Left ventricle myocardium inferior (tissue), 1 donor: ENCODE measurements around the gene CHRNB1. TPM values are rescaled to one million over a fixed set of nuclear protein-coding genes. Genes with fewer than 3 reads are reported as not detected.

Source experiments
- DNase-seq: peaks from one replicate; pipeline ENCODE4 v3.0.0-alpha.2; 2020
- H3K27ac ChIP-seq: fragments of 200-600 bp; replicated peaks from 2 replicates; pipeline ENCODE4 v1.8.0; 2021
- H3K27me3 ChIP-seq: fragments of 200-600 bp; 2 replicates; pipeline ENCODE4 v1.8.0; 2021; ENCODE audit warnings: low read depth
- H3K36me3 ChIP-seq: fragments of 200-600 bp; 2 replicates; pipeline ENCODE4 v1.8.0; 2021
- H3K4me1 ChIP-seq: fragments of 200-600 bp; 2 replicates; pipeline ENCODE4 v1.8.0; 2021
- H3K4me3 ChIP-seq: fragments of 200-600 bp; 2 replicates; pipeline ENCODE4 v1.8.0; 2021; ENCODE audit warnings: mild to moderate bottlenecking, moderate library complexity
- H3K9me3 ChIP-seq: fragments of 200-600 bp; replicated peaks from 2 replicates; pipeline ENCODE4 v1.8.0; 2021
- intact Hi-C: fragments of 100-400 bp; cut with micrococcal nuclease; formaldehyde crosslinking; loops from one replicate; pipeline ENCODE4 v1.11.0; 2022
- total RNA-seq: library from RNA; stranded (reverse); fragmentation: NEBNext Ultra II Directional; extraction: Animal tissue kit (Norgen Biotek cat#: 25700); gene quantifications from one replicate; pipeline ENCODE4 v1.2.1, GENCODE V29; 2021
- TF ChIP-seq, protein P1 (sequence below): fragments of 200-600 bp; IDR thresholded peaks from 2 replicates; pipeline ENCODE4 v1.8.0; 2021; ENCODE audit warnings: antibody characterized with exemption, mild to moderate bottlenecking, borderline replicate concordance
- donor health status: DM: no; HTN: yes; CAD: no; lungs with severe emphysema.

Gene CHRNB1
- total RNA-seq, 1 donor from 2014 or later = 8.7 TPM

DNA sequence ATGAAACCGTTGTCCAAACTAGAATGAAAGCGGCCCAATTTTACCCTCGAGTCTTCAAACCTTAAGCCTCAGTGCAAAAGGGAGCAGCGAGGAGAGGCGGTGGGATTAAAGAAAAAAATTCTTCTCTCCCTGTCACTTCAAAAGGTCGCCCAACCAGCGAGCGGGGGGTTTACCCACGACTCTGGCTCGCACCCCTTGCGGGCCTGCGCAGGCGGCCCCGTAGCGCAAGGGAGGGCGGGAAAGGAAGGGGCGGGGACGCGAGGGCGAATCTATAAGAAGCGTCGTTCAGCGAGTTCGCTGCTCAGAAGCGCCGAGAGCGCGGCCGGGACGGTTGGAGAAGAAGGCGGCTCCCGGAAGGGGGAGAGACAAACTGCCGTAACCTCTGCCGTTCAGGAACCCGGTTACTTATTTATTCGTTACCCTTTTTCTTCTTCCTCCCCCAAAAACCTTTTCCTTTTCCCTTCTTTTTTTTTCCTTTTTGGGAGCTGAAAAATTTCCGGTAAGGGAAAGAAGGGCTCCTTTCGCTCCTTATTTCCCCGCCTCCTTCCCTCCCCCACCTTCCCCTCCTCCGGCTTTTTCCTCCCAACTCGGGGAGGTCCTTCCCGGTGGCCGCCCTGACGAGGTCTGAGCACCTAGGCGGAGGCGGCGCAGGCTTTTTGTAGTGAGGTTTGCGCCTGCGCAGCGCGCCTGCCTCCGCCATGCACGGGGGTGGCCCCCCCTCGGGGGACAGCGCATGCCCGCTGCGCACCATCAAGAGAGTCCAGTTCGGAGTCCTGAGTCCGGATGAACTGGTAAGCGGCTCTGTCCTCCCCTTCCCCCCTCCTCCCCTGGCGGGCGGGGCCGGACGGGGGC is 39.4 kb downstream of the CHRNB1 start, which contains the start of gene POLR2A:
TSS of gene POLR2A (plus strand) at position 300 of the 852 bp plus-strand sequence.
- intact Hi-C loops = no loop called here
- H3K4me3 ChIP-seq = peak within 1 kb of the TSS; percentile 78
- H3K27ac ChIP-seq = peak within 1 kb of the TSS; percentile 100
- no peaks in the 10 kb centered on the region for H3K27me3 ChIP-seq
- TF ChIP-seq, protein P1, sequence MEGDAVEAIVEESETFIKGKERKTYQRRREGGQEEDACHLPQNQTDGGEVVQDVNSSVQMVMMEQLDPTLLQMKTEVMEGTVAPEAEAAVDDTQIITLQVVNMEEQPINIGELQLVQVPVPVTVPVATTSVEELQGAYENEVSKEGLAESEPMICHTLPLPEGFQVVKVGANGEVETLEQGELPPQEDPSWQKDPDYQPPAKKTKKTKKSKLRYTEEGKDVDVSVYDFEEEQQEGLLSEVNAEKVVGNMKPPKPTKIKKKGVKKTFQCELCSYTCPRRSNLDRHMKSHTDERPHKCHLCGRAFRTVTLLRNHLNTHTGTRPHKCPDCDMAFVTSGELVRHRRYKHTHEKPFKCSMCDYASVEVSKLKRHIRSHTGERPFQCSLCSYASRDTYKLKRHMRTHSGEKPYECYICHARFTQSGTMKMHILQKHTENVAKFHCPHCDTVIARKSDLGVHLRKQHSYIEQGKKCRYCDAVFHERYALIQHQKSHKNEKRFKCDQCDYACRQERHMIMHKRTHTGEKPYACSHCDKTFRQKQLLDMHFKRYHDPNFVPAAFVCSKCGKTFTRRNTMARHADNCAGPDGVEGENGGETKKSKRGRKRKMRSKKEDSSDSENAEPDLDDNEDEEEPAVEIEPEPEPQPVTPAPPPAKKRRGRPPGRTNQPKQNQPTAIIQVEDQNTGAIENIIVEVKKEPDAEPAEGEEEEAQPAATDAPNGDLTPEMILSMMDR = no peak
- peaks cover 79% of the 10 kb centered on the region for H3K4me1 ChIP-seq
- DNase-seq = peak; percentile 99
- no peaks in the 10 kb centered on the region for H3K36me3 ChIP-seq
- no peaks in the 10 kb centered on the region for H3K9me3 ChIP-seq

DNA sequence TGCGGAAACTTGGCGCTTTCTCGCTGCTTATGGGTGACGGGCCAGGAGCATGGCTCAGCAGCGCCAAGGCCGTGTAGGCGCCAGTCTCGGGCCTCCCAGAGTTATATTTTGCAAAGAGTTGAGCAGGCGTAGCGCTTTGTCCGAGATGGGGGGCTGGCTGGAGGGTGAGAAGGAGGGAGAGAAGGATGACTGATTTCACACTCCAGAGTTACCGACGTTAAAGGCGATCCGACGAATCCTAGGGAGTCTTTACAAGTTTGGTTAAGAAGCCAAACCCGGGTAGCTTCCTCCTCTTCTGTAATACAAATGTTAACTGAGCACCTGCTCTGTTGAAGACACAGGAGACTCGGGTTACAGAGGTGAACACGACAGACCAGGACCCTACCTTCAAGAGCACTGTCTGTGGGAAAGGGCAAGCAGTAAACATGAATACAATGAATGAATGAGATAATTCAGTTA is 40.1 kb downstream of the CHRNB1 start:
- DNase-seq = no peak
- Histone ChIP-seq H3K4me1 (peaks cover 82% of the 10 kb centered on the region), H3K27me3 (no peaks in the 10 kb centered on the region), H3K4me3 (peak overlapping the region; percentile 78), H3K27ac (peak overlapping the region; percentile 100), H3K9me3 (no peaks in the 10 kb centered on the region), H3K36me3 (no peaks in the 10 kb centered on the region)
- intact Hi-C loops = no loop called here
- TF ChIP-seq, protein P1 = peak; percentile 31

DNA sequence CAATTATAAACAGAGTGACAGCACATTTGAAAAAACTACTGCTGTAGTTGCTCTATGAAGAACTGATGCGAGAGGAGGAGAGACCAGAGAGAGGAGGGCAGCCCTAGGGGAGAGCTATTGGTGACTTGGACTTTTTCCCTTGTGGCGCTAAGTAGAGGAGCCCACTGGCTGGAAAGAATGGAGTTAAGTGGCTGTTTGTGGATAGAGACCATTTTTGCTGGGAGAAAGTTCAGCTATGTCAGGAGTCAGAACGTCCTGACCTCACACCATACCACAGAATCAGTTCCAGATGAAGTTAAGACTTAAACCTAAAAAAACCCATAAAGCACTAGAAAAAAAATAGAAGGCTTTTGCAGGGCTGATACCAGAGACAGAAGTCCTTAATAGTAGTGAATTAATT is 41.3 kb downstream of the CHRNB1 start:
- Histone ChIP-seq H3K9me3 (no peaks in the 10 kb centered on the region), H3K27ac (peak overlapping the region; percentile 100), H3K4me1 (peaks cover 82% of the 10 kb centered on the region)

DNA sequence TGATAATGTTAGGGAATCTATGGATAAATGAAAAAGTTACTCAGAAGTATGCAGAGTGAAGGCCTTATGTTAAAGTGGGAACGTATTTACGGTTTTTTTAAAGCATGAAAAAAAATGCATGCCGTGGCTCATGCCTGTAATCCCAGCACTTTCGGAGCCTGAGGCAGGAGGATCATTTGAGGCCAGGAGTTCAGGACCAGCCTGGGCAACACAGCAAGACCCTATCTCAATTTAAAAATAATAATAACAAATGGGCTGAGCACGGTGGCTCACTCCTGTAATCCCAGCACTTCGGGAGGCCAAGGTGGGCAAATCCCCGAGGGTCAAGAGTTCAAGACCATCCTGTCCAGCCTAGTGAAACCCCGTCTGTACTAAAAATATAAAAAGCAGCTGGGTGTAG is 45.3 kb downstream of the CHRNB1 start:
- no peaks in the 10 kb centered on the region for H3K9me3 ChIP-seq
- TF ChIP-seq, protein P1 = no peak
- H3K4me3 ChIP-seq = no peak overlapping the region
- no peak for DNase-seq
- no peaks in the 10 kb centered on the region for H3K27me3 ChIP-seq
- H3K27ac ChIP-seq = no peak overlapping the region
- intact Hi-C loops = no loop called here
- peaks cover 88% of the 10 kb centered on the region for H3K4me1 ChIP-seq
- no peaks in the 10 kb centered on the region for H3K36me3 ChIP-seq

More for the DNA sequence above, 41.3 kb downstream of the CHRNB1 start:
- H3K4me3 ChIP-seq = peak overlapping the region; percentile 78
- intact Hi-C loops = no loop called here
- no peak for DNase-seq
- H3K36me3 ChIP-seq = no peaks in the 10 kb centered on the region
- H3K27me3 ChIP-seq = no peaks in the 10 kb centered on the region
- TF ChIP-seq, protein P1 = no peak

DNA sequence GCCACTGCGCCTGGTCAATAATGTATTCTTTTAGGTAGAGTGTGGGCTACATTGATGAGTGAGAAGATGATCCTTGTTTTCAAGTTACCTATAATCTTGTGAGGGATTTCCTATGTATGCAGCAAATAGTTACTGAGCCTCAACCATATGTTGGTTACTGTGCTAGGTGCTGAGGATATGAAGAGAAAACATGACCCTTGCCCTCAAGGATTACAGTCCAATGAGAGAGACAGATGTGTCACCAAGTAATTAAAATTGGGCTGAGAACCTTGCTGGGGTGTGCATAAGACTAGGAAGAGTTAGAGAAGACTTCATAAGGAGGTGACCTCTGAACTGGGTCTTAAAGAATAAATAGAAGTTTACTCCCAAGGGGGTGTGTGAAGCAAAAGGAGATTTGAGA is 46.7 kb downstream of the CHRNB1 start:
- Histone ChIP-seq H3K27ac (no peak overlapping the region), H3K4me1 (peaks cover 87% of the 10 kb centered on the region), H3K36me3 (peaks cover 7% of the 10 kb centered on the region), H3K9me3 (no peaks in the 10 kb centered on the region), H3K27me3 (no peaks in the 10 kb centered on the region), H3K4me3 (no peak overlapping the region)
- TF ChIP-seq, protein P1 = no peak
- DNase-seq = no peak
- intact Hi-C loops = no loop called here
